Osteoblast (primary cell): ENCODE results near the gene DDX20. TPM values are rescaled to one million over a fixed set of nuclear protein-coding genes. Genes with fewer than 3 reads are reported as not detected.

Source experiments
- DNase-seq: peaks from one replicate; pipeline ENCODE4 v3.0.0; 2011; ENCODE audit warnings: low spot score, mixed read lengths; ENCODE audit not compliant: insufficient read length; ENCODE audit errors: missing footprints
- H2AFZ ChIP-seq: 2 replicates; pipeline ENCODE4 v1.6.0; 2011; ENCODE audit warnings: mild to moderate bottlenecking, low read length
- H3K27ac ChIP-seq: 2 replicates; pipeline ENCODE4 v1.5.1; 2011; ENCODE audit warnings: mild to moderate bottlenecking, low read depth, low read length, moderate library complexity
- H3K27me3 ChIP-seq: 2 replicates; pipeline ENCODE4 v1.6.0; 2012; ENCODE audit warnings: mild to moderate bottlenecking, control low read depth, inconsistent platforms, low read length, moderate library complexity; ENCODE audit not compliant: insufficient read depth
- H3K36me3 ChIP-seq: 2 replicates; pipeline ENCODE4 v1.5.1; 2011; ENCODE audit warnings: mild to moderate bottlenecking, low read length, control low read depth, moderate library complexity; ENCODE audit not compliant: insufficient read depth
- H3K4me1 ChIP-seq: 2 replicates; pipeline ENCODE4 v1.5.1; 2011; ENCODE audit warnings: mild to moderate bottlenecking, low read length, control low read depth, moderate library complexity; ENCODE audit not compliant: insufficient read depth
- H3K4me2 ChIP-seq: 2 replicates; pipeline ENCODE4 v1.6.0; 2011; ENCODE audit warnings: mild to moderate bottlenecking, low read length; ENCODE audit not compliant: insufficient read depth
- H3K4me3 ChIP-seq: fragments of 200-600 bp; sonication (generic); 3 replicates; pipeline ENCODE4 v1.5.1; 2012; ENCODE audit warnings: mild to moderate bottlenecking, low read length, inconsistent platforms; ENCODE audit not compliant: insufficient read depth
- H3K79me2 ChIP-seq: 2 replicates; pipeline ENCODE4 v1.6.0; 2012; ENCODE audit warnings: mild to moderate bottlenecking, low read length, control low read depth, inconsistent platforms; ENCODE audit not compliant: insufficient read depth
- H3K9me3 ChIP-seq: 2 replicates; pipeline ENCODE4 v1.5.1; 2011; ENCODE audit warnings: low read depth, low read length, control low read depth
- H4K20me1 ChIP-seq: 2 replicates; pipeline ENCODE4 v1.6.0; 2012; ENCODE audit warnings: mild to moderate bottlenecking, low read length, control low read depth; ENCODE audit not compliant: insufficient read depth
- total RNA-seq: library from RNA; depleted of rRNA; stranded (reverse); fragments of >200 nt; gene quantifications from 2 replicates; pipeline ENCODE4 v1.2.3, GENCODE V29; 2012
- TF ChIP-seq, protein P1 (sequence below): IDR thresholded peaks from 2 replicates; pipeline ENCODE4 v1.5.1; 2011; ENCODE audit warnings: mild to moderate bottlenecking, low read depth, low read length, moderate library complexity; ENCODE audit errors: extremely low read depth

The DDX20 gene
- total RNA-seq, 1 donor: 15.6 TPM

GRCh38 chr1:111747947-111748346 is 7.8 kb upstream of the DDX20 start:
- Histone ChIP-seq H3K4me1 (peaks cover 30% of the 10 kb centered on the region), H3K27me3 (no peaks in the 10 kb centered on the region), H3K4me2 (no peak overlapping the region), H3K36me3 (no peaks in the 10 kb centered on the region), H3K27ac (no peak overlapping the region), H2AFZ (no peak overlapping the region), H3K9me3 (no peaks in the 10 kb centered on the region), H4K20me1 (no peaks in the 10 kb centered on the region), H3K79me2 (no peaks in the 10 kb centered on the region), H3K4me3 (no peak overlapping the region)
- TF ChIP-seq, protein P1, sequence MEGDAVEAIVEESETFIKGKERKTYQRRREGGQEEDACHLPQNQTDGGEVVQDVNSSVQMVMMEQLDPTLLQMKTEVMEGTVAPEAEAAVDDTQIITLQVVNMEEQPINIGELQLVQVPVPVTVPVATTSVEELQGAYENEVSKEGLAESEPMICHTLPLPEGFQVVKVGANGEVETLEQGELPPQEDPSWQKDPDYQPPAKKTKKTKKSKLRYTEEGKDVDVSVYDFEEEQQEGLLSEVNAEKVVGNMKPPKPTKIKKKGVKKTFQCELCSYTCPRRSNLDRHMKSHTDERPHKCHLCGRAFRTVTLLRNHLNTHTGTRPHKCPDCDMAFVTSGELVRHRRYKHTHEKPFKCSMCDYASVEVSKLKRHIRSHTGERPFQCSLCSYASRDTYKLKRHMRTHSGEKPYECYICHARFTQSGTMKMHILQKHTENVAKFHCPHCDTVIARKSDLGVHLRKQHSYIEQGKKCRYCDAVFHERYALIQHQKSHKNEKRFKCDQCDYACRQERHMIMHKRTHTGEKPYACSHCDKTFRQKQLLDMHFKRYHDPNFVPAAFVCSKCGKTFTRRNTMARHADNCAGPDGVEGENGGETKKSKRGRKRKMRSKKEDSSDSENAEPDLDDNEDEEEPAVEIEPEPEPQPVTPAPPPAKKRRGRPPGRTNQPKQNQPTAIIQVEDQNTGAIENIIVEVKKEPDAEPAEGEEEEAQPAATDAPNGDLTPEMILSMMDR: no peak
- no peak for DNase-seq

GRCh38 chr1:111749628-111750027 is 6.1 kb upstream of the DDX20 start:
- Histone ChIP-seq H3K4me3 (no peak overlapping the region), H3K4me2 (no peak overlapping the region), H3K79me2 (no peaks in the 10 kb centered on the region), H3K4me1 (peaks cover 18% of the 10 kb centered on the region), H3K27me3 (no peaks in the 10 kb centered on the region), H3K36me3 (no peaks in the 10 kb centered on the region), H2AFZ (no peak overlapping the region), H3K9me3 (no peaks in the 10 kb centered on the region), H3K27ac (no peak overlapping the region), H4K20me1 (no peaks in the 10 kb centered on the region)
- TF ChIP-seq, protein P1: no peak
- no peak for DNase-seq

DNA sequence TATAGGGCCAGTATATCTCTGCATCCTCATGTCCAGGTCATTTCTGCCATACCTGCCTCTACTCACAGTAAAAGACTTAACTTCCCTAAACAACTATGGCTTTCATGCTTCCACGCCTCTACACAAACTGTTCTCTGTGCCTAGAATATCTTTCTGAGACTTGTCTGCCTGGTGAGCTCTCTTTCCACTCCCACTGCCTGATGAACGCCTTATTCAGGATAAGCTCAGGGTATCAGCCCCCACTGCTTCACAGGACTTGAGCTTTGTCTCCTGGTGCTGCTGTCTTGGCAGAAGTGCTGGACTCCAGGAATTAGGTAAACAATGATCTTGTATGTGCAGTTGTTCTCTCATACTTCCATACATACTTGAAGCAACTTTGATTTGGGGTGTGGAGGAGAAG is 4.8 kb upstream of the DDX20 start:
- peak; percentile 56 for DNase-seq
- no peaks in the 10 kb centered on the region for H4K20me1 ChIP-seq
- H3K9me3 ChIP-seq: no peaks in the 10 kb centered on the region
- no peaks in the 10 kb centered on the region for H3K36me3 ChIP-seq
- peaks cover under 1% of the 10 kb centered on the region for H3K79me2 ChIP-seq
- no peak overlapping the region for H3K4me2 ChIP-seq
- TF ChIP-seq, protein P1: no peak
- H3K27ac ChIP-seq: no peak overlapping the region
- H3K4me1 ChIP-seq: peaks cover 19% of the 10 kb centered on the region
- H3K27me3 ChIP-seq: no peaks in the 10 kb centered on the region
- no peak overlapping the region for H3K4me3 ChIP-seq
- H2AFZ ChIP-seq: no peak overlapping the region

DNA sequence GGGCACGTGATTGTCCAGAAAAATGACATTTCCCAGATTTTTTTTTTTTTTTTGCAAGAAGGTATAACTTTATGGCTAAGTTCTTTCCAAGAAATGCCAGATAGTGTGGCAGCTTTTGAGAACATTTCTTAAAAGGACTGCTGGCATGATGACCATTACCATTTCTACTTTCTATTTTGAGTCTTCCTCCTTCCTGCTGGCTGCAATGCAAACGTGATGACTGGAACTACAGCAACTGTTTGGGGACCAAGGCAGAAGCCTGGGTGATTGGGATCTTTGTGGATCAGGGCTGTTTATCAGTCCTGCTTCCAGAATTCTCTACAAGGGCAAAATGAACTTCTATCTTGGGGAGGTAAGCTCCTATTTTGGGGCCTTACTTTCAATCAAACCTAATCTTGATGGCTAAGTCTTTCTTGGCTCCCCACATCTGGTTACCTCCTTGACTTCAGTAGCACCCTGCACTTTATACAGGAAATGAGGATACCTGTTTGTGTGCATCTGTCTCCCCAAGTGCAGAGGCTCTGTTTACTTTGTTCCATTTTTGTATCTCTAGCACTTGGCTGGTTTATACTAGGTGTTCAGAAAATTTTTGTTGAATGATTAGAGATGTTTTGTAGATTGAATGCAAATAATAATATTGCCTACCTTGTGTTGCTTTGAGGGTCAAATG is 3.7 kb upstream of the DDX20 start:
- no peak overlapping the region for H3K4me2 ChIP-seq
- no peaks in the 10 kb centered on the region for H3K9me3 ChIP-seq
- peaks cover 11% of the 10 kb centered on the region for H3K79me2 ChIP-seq
- H4K20me1 ChIP-seq: no peaks in the 10 kb centered on the region
- H3K27me3 ChIP-seq: no peaks in the 10 kb centered on the region
- H3K36me3 ChIP-seq: peaks cover under 1% of the 10 kb centered on the region
- H3K4me3 ChIP-seq: no peak overlapping the region
- TF ChIP-seq, protein P1: no peak
- no peak overlapping the region for H2AFZ ChIP-seq
- no peak overlapping the region for H3K27ac ChIP-seq
- H3K4me1 ChIP-seq: peaks cover 14% of the 10 kb centered on the region
- DNase-seq: peak; percentile 38
